ENCODE results near the gene ULK4. TPM values are rescaled to one million over a fixed set of nuclear protein-coding genes. Genes with fewer than 3 reads are reported as not detected.

The ULK4 gene
- polyA plus RNA-seq, 1 of the 3 experiments (the other 2 are of a cell fraction), result 6.2 TPM

GRCh38 chr3:41431386-41431785 lies 530.5 kb downstream of the ULK4 start:
- Histone ChIP-seq H4K20me1 (ENCODE audit: insufficient read depth) (no peaks in the 10 kb centered on the region), H3K4me1 (ENCODE audit: control insufficient read depth in 1 of 2, insufficient read depth in 2 of 2, low read depth in 1 of 2, low read length in 1 of 2) (peaks cover 0 to 2% of the 10 kb centered on the region in 2 experiments; a peak in 1 of 4 replicates), H3K27ac (ENCODE audit: low read depth in 2 of 2, low read length in 1 of 2) (no peak overlapping the region), H3K9ac (no peak overlapping the region), H3K79me2 (ENCODE audit: insufficient read depth) (no peaks in the 10 kb centered on the region), H3K27me3 (ENCODE audit: insufficient read depth) (no peaks in the 10 kb centered on the region), H3K36me3 (replicated peaks in 1 of 2; ENCODE audit: control insufficient read depth in 1 of 2, insufficient read depth in 2 of 2, low read length in 1 of 2) (no peaks in the 10 kb centered on the region), H2AFZ (ENCODE audit: low read depth) (no peak overlapping the region), H3K9me3 (no peaks in the 10 kb centered on the region), H3F3A (replicated peaks; ENCODE audit: insufficient read depth) (no peaks in the 10 kb centered on the region), H3K4me3 (ENCODE audit: low read depth in 2 of 2, low read length in 1 of 2) (no peak overlapping the region), H3K9me2 (no peaks in the 10 kb centered on the region), H3K4me2 (no peak overlapping the region)
- ChIA-PET CTCF (no interaction called here), POLR2A (no interaction called here)
- TF ChIP-seq JUND (IDR thresholded peaks at IDR 0.05) (no peak), FOXM1 (IDR thresholded peaks at IDR 0.05; ENCODE audit: low read depth) (no peak), EP300 (IDR thresholded peaks at IDR 0.05; ENCODE audit: borderline replicate concordance in 1 of 2, low read depth in 1 of 2, low read length in 1 of 2) (no peak), SIN3A (IDR thresholded peaks at IDR 0.05; ENCODE audit: borderline replicate concordance, low read depth, low read length) (no peak), FOSL2 (IDR thresholded peaks at IDR 0.05; ENCODE audit: borderline replicate concordance, low read depth) (no peak), RFX5 (IDR thresholded peaks at IDR 0.05; ENCODE audit: low read length) (no peak), ELF1 (IDR thresholded peaks at IDR 0.05) (no peak), NRF1 (IDR thresholded peaks at IDR 0.05; ENCODE audit: low read depth, low read length) (no peak), TEAD4 (IDR thresholded peaks at IDR 0.05; ENCODE audit: borderline replicate concordance, insufficient read depth) (no peak), PBX3 (IDR thresholded peaks at IDR 0.05) (no peak), CTCF (IDR thresholded peaks at IDR 0.05) (no peak), FOXJ3 (CRISPR knock-in tag; IDR thresholded peaks at IDR 0.05) (no peak), CHD2 (IDR thresholded peaks at IDR 0.05; ENCODE audit: low read length, partially characterized antibody) (no peak), NFIC (IDR thresholded peaks at IDR 0.05; ENCODE audit: borderline replicate concordance) (no peak), IRF3 (IDR thresholded peaks at IDR 0.05; ENCODE audit: low read depth, low read length) (no peak), REST (IDR thresholded peaks at IDR 0.05; ENCODE audit: low read depth, low read length) (no peak), GABPA (IDR thresholded peaks at IDR 0.05; ENCODE audit: low read depth) (no peak)
- DNase-seq, result no peak
- 92% methylated on average over 4 of the region's 4 CpGs for WGBS (ENCODE audit: low lambda C conversion rate)
